Measurements from ENCODE around the gene GNG7. TPM values are rescaled to one million over a fixed set of nuclear protein-coding genes. Genes with fewer than 3 reads are reported as not detected.
A peak's percentile ranks its signal among the peaks of the same experiment; 100 is the strongest.

The GNG7 gene
- polyA plus RNA-seq, 1 of the 3 experiments (the other 2 are of a cell fraction): 2.2 TPM

DNA sequence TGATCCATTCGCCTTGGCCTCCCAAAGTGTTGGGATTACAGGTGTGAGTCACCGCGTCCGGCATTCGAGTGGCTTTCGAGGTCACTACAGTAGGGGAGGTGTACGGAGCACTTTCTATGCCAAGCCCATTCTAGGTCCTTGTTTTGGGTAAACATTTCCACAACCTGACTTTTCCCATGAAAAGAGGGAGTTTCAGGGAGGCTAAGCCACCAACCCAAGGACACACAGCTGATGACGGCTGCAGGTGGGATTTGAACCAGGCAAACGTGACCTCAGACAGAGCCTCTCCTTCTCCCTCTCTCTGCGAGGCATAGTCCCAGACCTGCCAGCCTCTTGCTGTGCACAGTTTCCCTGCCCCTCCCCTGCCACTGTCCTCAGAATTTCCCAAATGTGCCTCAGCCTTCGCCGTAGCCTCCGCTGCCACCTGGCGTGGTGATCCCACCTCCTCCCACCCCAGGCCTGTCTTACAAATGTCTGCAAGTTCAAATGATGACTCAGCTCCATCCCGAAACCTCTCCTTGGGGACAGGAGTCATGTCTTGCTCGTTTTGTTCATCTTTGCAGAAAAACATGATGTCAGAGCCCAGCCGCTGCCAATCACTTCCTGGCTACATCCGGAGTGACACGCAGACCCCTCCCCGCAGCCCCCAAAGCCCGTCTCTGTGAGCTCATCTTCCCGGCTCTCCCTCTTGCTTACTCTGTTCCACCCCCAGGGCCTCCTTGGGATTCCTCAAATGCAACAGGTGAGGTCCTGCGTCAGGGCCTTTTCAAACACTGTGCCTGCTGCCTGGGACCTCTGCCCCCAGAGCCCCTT is 233.2 kb downstream of the GNG7 start:
- H3K4me1 ChIP-seq (ENCODE audit: control insufficient read depth in 1 of 2, insufficient read depth in 2 of 2, low read depth in 1 of 2, low read length in 1 of 2): peaks cover 0 to 9% of the 10 kb centered on the region in 2 experiments; a peak in 1 of 4 replicates
- no peaks in the 10 kb centered on the region for H3K79me2 ChIP-seq (ENCODE audit: insufficient read depth)
- H3K9me2 ChIP-seq: no peaks in the 10 kb centered on the region
- H3K4me2 ChIP-seq: 0 out of 2 replicates have a peak overlapping the region, but pooled peaks have one; percentile 27
- H4K20me1 ChIP-seq (ENCODE audit: insufficient read depth): no peaks in the 10 kb centered on the region
- H3K27ac ChIP-seq (ENCODE audit: low read depth in 2 of 2, low read length in 1 of 2): peak overlapping the region in 1 of 2 experiments; percentile 20; a peak in 1 of 4 replicates
- CTCF ChIA-PET: interaction anchor here (1.0 to 21.1 kb wide), 4 partner anchors 10 to 168 kb away, joined by 3 to 309 read pairs (median 4); partner anchors contain the start of gene LMNB2
- TF ChIP-seq ELF1 (IDR thresholded peaks at IDR 0.05) (no peak), TCF12 (IDR thresholded peaks at IDR 0.05) (0 out of 2 replicates have a peak, but pooled peaks have one; percentile 30), FOSL2 (IDR thresholded peaks at IDR 0.05; ENCODE audit: borderline replicate concordance, low read depth) (peak; percentile 47; the same call in 1 of the 2 replicates)
- TF ChIP-seq, protein P1, sequence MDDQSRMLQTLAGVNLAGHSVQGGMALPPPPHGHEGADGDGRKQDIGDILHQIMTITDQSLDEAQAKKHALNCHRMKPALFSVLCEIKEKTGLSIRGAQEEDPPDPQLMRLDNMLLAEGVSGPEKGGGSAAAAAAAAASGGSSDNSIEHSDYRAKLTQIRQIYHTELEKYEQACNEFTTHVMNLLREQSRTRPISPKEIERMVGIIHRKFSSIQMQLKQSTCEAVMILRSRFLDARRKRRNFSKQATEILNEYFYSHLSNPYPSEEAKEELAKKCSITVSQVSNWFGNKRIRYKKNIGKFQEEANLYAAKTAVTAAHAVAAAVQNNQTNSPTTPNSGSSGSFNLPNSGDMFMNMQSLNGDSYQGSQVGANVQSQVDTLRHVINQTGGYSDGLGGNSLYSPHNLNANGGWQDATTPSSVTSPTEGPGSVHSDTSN (IDR thresholded peaks at IDR 0.05): peak; percentile 81
- no peaks in the 10 kb centered on the region for H3K9me3 ChIP-seq
- POLR2A ChIA-PET: no interaction called here
- H3K4me3 ChIP-seq (ENCODE audit: low read depth in 2 of 2, low read length in 1 of 2): no peak overlapping the region
- peak overlapping the region; percentile 76 for H2AFZ ChIP-seq (ENCODE audit: low read depth)
- H3K27me3 ChIP-seq (ENCODE audit: insufficient read depth): no peaks in the 10 kb centered on the region
- H3K9ac ChIP-seq: no peak overlapping the region
- WGBS (ENCODE audit: low lambda C conversion rate): 34% methylated on average over 23 of the region's 23 CpGs
- DNase-seq: no peak
- H3K36me3 ChIP-seq (replicated peaks in 1 of 2; ENCODE audit: control insufficient read depth in 1 of 2, insufficient read depth in 2 of 2, low read length in 1 of 2): no peaks in the 10 kb centered on the region
- H3F3A ChIP-seq (replicated peaks; ENCODE audit: insufficient read depth): peaks cover 13% of the 10 kb centered on the region

DNA sequence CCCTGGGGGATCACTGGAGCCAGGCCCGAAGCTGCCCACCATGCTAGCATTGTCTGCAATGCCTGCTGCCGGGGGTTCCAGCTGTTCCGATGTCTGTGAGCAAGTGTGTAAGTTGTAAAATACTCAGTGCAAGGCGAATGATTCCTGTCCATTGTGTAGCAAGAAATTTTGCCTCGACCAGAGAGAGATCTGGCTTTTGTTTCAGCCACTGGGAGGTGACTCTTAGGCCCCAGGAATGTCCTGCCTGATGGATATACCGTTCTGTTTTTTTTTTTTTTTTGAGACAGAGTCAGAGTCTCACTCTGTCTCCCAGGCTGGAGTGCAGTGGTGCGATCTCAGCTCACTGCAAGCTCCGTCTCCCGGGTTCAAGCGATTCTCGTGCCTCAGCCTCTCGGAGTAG is 233.9 kb downstream of the GNG7 start:
- no peaks in the 10 kb centered on the region for H3K9me2 ChIP-seq
- H3K4me3 ChIP-seq (ENCODE audit: low read depth in 2 of 2, low read length in 1 of 2): no peak overlapping the region
- H4K20me1 ChIP-seq (ENCODE audit: insufficient read depth): no peaks in the 10 kb centered on the region
- H3K27me3 ChIP-seq (ENCODE audit: insufficient read depth): no peaks in the 10 kb centered on the region
- no peak for DNase-seq
- no peaks in the 10 kb centered on the region for H3K9me3 ChIP-seq
- H3K4me1 ChIP-seq (ENCODE audit: control insufficient read depth in 1 of 2, insufficient read depth in 2 of 2, low read depth in 1 of 2, low read length in 1 of 2): peaks cover 0 to 9% of the 10 kb centered on the region in 2 experiments; a peak in 1 of 4 replicates
- H3K9ac ChIP-seq: no peak overlapping the region
- H3K36me3 ChIP-seq (replicated peaks in 1 of 2; ENCODE audit: control insufficient read depth in 1 of 2, insufficient read depth in 2 of 2, low read length in 1 of 2): no peaks in the 10 kb centered on the region
- peaks cover 18% of the 10 kb centered on the region for H3F3A ChIP-seq (replicated peaks; ENCODE audit: insufficient read depth)
- POLR2A ChIA-PET: no interaction called here
- H3K4me2 ChIP-seq: no peak overlapping the region
- WGBS (ENCODE audit: low lambda C conversion rate): 71% methylated on average over 12 of the region's 12 CpGs
- peak overlapping the region in 1 of 2 experiments; percentile 20; a peak in 1 of 4 replicates for H3K27ac ChIP-seq (ENCODE audit: low read depth in 2 of 2, low read length in 1 of 2)
- H3K79me2 ChIP-seq (ENCODE audit: insufficient read depth): no peaks in the 10 kb centered on the region
- CTCF ChIA-PET: interaction anchor here (21.1 kb wide), 1 partner anchor 144 kb away, joined by 309 read pairs; no protein-coding TSS in a partner anchor
- TF ChIP-seq, protein P2, sequence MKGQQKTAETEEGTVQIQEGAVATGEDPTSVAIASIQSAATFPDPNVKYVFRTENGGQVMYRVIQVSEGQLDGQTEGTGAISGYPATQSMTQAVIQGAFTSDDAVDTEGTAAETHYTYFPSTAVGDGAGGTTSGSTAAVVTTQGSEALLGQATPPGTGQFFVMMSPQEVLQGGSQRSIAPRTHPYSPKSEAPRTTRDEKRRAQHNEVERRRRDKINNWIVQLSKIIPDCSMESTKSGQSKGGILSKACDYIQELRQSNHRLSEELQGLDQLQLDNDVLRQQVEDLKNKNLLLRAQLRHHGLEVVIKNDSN (IDR thresholded peaks at IDR 0.05; ENCODE audit: borderline replicate concordance, low read depth): no peak
- no peak for TF ChIP-seq TAF1 (IDR thresholded peaks at IDR 0.05; ENCODE audit: borderline replicate concordance, low read depth, low read length)
- no peak for TF ChIP-seq TCF12 (IDR thresholded peaks at IDR 0.05)
- no peak for TF ChIP-seq FOSL2 (IDR thresholded peaks at IDR 0.05; ENCODE audit: borderline replicate concordance, low read depth)
- TF ChIP-seq EP300 (IDR thresholded peaks at IDR 0.05; ENCODE audit: borderline replicate concordance in 1 of 2, low read depth in 1 of 2, low read length in 1 of 2): no peak
- TF ChIP-seq, protein P3, sequence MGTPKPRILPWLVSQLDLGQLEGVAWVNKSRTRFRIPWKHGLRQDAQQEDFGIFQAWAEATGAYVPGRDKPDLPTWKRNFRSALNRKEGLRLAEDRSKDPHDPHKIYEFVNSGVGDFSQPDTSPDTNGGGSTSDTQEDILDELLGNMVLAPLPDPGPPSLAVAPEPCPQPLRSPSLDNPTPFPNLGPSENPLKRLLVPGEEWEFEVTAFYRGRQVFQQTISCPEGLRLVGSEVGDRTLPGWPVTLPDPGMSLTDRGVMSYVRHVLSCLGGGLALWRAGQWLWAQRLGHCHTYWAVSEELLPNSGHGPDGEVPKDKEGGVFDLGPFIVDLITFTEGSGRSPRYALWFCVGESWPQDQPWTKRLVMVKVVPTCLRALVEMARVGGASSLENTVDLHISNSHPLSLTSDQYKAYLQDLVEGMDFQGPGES (IDR thresholded peaks at IDR 0.05; ENCODE audit: low read depth, low read length): no peak
- H2AFZ ChIP-seq (ENCODE audit: low read depth): no peak overlapping the region
